ENCODE measurements around the gene TNFRSF8. TPM values are rescaled to one million over a fixed set of nuclear protein-coding genes. Genes with fewer than 3 reads are reported as not detected.

TNFRSF8 gene
- polyA plus RNA-seq, 1 of the 3 experiments (the other 2 are of a cell fraction) = 0.07 TPM

GRCh38 chr1:12028248-12028647 lies 34.9 kb upstream of the TNFRSF8 start:
- Histone ChIP-seq H4K20me1 (ENCODE audit: insufficient read depth) (no peaks in the 10 kb centered on the region), H3K27ac (ENCODE audit: low read depth in 2 of 2, low read length in 1 of 2) (no peak overlapping the region), H3K9ac (no peak overlapping the region), H3K9me3 (no peaks in the 10 kb centered on the region), H3K9me2 (no peaks in the 10 kb centered on the region), H3K4me2 (no peak overlapping the region), H3K4me3 (ENCODE audit: low read depth in 2 of 2, low read length in 1 of 2) (no peak overlapping the region), H3K79me2 (ENCODE audit: insufficient read depth) (no peaks in the 10 kb centered on the region), H3K4me1 (ENCODE audit: control insufficient read depth in 1 of 2, insufficient read depth in 2 of 2, low read depth in 1 of 2, low read length in 1 of 2) (no peaks in the 10 kb centered on the region), H3F3A (replicated peaks; ENCODE audit: insufficient read depth) (no peaks in the 10 kb centered on the region), H2AFZ (ENCODE audit: low read depth) (no peak overlapping the region), H3K36me3 (replicated peaks in 1 of 2; ENCODE audit: control insufficient read depth in 1 of 2, insufficient read depth in 2 of 2, low read length in 1 of 2) (peaks cover 11 to 12% of the 10 kb centered on the region in 2 experiments), H3K27me3 (ENCODE audit: insufficient read depth) (no peaks in the 10 kb centered on the region)
- CTCF ChIA-PET = no interaction called here
- POLR2A ChIA-PET = no interaction called here
- no peak for DNase-seq
- 87% methylated on average over 8 of the region's 8 CpGs for WGBS (ENCODE audit: low lambda C conversion rate)
- no peak for TF ChIP-seq FOSL2 (IDR thresholded peaks at IDR 0.05; ENCODE audit: borderline replicate concordance, low read depth)
- TF ChIP-seq REST (IDR thresholded peaks at IDR 0.05; ENCODE audit: low read depth, low read length) = no peak
- TF ChIP-seq CHD2 (IDR thresholded peaks at IDR 0.05; ENCODE audit: low read length, partially characterized antibody) = no peak
- no peak for TF ChIP-seq USF2 (IDR thresholded peaks at IDR 0.05; ENCODE audit: borderline replicate concordance, low read depth, low read length)
- no peak for TF ChIP-seq ZBTB33 (IDR thresholded peaks at IDR 0.05; ENCODE audit: borderline replicate concordance, low read depth)
- TF ChIP-seq CTCF (IDR thresholded peaks at IDR 0.05) = no peak
